GM21515 (cell line): ENCODE results near the gene SLC9A2.

Experiments
- ATAC-seq: cut with Tn5 transposase; IDR thresholded peaks from one replicate; pipeline ENCODE4 v1.9.1; 2021; ENCODE audit not compliant: unreplicated experiment

The SLC9A2 gene, protein sequence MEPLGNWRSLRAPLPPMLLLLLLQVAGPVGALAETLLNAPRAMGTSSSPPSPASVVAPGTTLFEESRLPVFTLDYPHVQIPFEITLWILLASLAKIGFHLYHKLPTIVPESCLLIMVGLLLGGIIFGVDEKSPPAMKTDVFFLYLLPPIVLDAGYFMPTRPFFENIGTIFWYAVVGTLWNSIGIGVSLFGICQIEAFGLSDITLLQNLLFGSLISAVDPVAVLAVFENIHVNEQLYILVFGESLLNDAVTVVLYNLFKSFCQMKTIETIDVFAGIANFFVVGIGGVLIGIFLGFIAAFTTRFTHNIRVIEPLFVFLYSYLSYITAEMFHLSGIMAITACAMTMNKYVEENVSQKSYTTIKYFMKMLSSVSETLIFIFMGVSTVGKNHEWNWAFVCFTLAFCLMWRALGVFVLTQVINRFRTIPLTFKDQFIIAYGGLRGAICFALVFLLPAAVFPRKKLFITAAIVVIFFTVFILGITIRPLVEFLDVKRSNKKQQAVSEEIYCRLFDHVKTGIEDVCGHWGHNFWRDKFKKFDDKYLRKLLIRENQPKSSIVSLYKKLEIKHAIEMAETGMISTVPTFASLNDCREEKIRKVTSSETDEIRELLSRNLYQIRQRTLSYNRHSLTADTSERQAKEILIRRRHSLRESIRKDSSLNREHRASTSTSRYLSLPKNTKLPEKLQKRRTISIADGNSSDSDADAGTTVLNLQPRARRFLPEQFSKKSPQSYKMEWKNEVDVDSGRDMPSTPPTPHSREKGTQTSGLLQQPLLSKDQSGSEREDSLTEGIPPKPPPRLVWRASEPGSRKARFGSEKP

DNA sequence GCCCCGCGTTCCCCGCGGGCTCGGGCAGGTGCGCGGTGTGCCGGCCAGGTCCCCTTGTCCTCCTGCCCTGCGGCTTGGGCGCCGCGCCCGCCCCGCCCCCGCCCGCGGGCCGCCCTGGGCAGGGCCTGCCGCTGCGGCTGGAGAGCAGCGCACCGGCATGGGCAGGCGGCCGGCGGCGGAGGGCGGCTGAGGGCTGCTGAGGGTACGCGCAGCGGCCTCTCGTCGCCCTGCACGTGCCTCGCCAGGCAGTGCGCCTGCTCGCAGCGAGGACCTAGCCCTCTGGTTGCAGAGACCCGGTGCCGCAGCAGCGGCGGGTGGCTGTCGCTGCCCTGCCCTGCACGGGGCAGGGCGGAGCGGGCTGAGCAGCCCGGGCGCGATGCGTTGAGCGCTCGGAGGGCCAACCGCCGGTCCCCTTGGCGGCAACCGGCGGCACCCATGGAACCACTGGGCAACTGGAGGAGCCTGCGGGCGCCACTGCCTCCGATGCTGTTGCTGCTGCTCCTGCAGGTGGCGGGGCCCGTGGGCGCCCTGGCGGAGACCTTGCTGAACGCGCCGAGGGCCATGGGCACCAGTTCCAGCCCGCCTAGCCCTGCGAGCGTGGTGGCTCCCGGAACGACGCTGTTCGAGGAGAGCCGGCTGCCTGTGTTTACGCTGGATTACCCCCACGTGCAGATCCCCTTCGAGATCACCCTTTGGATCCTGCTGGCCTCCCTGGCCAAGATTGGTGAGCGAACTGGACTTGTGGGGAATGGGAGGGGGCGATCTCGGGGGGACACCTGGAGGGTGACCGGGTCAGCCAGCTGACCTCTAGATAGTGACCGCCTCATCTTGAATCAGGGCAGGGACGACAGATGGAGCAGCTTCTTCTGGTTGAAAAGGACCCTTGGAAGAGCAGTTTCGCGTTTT, at the start of gene SLC9A2:
Gene SLC9A2, plus strand, starts transcription at position 140 of the 906 bp plus-strand sequence. Its CDS starts 296 bp downstream, at position 436.
- no peak for ATAC-seq

- ATAC-seq: no peak
These were observed 43.5 kb upstream of the SLC9A2 start for GRCh38 chr2:102575888-102576287.

GRCh38 chr2:102578376-102578775, 41.0 kb upstream of the SLC9A2 start:
- ATAC-seq: no peak

DNA sequence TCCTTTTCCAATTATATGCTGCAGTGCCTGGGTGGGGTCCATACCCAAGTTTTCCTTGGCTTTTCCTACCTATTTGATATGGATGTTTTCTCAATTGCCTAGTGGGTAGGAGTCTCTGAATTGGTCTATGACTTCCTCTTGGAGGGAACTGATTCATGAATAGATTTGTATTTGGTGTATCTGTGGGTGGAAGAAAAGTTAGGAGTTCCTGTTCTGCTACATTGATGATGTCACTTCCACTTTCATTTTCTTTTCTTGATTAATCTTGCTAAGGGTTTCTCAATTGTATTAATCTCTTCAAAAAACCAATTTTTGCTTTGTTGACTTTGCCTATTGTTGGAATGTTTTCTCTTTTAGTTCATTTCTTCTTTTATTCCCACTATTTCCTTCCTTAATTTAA, 37.4 kb upstream of the SLC9A2 start:
- no peak for ATAC-seq

GRCh38 chr2:102582845-102583244, 36.5 kb upstream of the SLC9A2 start:
- no peak for ATAC-seq

DNA sequence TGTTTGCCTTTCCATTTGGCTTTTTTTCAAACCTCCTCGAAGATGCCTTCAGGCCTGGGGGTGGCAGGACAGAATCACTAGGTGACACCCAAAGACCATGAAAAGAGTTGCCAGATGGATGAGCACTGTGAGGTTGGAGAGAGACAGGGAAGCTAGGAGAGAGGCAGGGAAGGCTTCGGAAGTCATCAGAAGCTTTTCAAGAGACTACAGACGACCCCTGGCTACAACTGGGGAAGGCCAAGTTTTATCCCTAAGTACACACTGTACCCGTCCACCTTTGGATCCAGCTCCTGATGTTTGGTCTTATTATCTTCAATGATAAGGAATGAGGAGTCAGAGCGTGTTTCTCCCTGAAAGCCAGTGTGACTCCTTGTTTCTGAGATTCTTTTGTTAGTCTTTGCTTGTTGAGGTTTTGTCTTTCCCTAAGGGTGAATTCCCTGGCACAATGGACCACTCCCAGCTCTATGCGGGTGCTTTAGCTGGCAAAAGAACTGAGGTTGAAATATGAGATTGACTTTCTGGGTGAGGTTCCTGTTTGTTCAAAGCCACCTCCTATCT, 33.4 kb upstream of the SLC9A2 start:
- ATAC-seq: no peak

DNA sequence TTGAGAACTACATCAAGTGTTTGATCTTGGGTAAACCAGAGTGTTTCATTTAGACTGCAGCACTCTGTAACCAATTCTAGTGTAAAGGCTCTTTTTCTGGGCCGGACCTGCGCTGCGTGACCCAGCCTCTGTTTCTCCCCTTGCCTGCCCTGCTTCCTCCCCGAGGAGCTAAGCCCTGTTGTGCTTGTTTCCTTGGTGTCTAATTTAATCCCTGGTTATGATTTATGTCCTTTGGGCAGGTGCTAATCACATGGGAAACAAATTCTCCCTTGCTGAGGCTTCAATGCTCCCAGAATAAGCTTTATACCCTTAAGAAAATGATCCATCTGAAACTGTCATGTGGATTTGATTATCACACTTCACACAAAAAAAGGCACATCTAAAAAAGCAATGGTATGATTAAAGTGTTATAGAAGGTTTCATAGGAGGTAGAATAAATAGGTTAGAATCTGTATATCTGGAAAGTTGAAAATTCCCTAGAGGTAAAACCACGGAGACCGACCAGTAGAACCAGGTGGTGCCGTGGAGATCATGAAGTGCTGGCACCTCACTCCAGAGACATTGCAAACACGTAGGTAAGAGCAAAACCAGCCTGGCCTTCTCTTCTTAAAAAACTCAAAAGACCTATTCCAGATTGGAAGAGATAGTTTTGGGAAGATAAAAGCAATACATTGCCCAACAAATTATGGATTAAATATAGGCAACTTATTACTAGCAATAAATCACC, 31.0 kb upstream of the SLC9A2 start:
- ATAC-seq: no peak

DNA sequence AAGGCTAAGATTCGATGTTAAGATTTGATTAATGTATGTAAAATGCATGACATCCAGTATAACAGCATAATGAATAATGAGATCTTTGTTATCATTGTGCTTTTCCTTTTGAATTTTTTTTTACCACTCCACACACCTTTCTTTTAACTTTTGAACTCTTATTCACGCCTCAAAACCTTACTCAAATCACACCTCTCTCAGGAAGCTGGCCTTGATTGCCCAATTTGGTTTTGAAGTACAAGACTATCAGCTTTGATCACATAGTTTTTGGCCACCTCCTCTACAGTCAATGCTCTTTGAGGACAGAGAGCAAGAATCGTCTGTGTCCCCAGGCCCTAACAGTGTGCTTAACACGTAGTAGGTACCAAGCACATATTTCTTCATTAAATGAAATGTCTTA, 29.9 kb upstream of the SLC9A2 start:
- no peak for ATAC-seq

GRCh38 chr2:102591491-102592045, 27.8 kb upstream of the SLC9A2 start:
- no peak for ATAC-seq

DNA sequence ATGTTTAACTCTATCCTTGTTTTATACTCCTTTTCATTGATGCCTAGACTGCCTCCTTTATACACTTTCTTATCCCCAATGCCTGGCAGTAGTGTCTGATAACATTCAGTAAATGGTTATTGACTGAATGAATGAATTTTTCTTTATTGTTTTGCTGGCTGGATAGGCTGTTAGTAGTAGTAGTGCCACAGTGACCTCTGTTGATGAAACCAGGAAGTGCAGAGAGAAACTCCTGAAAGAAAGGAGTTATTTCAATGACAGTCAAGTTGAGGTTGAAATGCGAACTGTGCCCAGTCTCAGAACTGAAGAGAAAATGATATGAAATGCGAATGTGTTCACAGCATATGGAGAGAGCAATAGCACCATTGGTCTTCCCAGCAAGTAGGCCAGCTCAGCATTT, 26.8 kb upstream of the SLC9A2 start:
- ATAC-seq: no peak

DNA sequence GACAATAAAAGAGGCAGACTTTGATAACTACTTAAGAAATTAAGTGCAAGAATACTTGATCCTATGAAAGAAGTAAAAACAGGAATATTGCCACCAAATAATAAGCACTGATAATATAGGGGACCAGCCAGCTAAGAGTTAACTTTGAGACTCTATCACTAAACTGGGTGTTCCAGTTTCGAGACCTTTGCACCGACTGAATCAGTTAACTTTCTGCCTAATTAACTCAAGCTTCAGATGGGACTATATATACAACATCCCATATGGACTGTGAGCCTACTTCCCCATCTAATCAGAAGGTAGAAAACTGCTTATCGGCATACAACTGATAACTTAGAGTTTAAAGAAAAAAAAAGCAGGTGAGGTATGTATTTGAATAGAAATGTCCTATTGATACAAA, 25.8 kb upstream of the SLC9A2 start:
- ATAC-seq: no peak

GRCh38 chr2:102594445-102595016, 24.8 kb upstream of the SLC9A2 start:
- no peak for ATAC-seq

- no peak for ATAC-seq
These were observed 21.6 kb upstream of the SLC9A2 start for GRCh38 chr2:102597788-102598187.

DNA sequence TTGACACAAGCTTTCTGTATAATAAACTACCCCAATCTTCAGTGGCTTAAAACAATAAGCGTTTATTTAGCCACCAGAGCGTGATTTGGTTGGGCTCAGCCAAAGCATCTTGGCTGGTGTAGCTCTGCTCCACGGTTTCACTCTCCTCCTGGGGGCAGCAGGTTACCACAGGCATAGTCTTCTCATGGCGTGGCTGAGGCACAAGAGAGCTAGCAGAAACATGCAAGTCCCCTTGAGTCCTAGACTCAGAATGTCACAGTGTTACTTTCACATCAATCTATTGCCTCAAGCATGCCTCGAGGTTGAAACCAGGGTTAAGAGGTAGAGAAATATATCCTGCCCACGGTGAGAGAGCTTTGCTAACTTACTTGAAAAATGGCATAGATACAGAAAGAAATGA, 19.9 kb upstream of the SLC9A2 start:
- ATAC-seq: no peak

- ATAC-seq: no peak
These were observed 17.6 kb upstream of the SLC9A2 start for GRCh38 chr2:102601730-102602129.

DNA sequence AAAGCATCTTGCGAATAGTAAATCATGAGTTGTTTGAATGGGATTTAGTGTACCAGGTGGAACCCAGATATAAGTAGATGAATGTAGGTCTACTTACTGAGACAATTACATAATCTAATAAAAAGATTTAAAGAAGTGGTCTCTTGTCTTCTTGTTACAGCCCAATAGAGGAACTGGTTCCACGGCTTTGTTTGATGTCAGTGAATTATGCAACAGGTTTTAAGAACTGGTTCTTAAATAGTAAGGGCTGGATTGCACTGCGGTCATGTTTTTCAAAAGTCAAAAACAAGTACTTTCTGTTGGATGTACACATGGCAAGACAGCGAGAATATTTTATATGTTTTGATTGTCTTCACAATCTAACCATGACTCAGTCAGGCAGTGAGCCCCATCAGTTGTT, 15.4 kb upstream of the SLC9A2 start:
- no peak for ATAC-seq

DNA sequence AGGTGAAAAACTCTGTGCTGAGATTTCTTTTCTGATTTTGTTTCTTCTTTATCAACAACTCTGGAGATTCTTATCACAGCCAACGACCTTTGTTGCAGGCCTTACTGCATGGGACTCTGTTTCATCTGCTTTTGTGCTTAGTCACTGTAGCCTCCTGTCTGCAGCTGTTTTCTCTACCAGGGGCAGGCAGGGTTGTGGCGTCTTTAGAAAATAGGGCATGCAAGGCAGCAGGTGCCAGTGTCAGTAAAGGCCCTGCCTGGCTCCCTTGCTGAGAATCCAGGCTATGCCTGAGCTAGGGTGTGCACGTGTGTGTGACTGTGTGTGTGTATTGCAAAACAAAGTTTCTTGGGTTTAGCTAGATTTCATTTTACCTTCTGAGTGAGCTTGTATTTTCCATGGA, 14.6 kb upstream of the SLC9A2 start:
- no peak for ATAC-seq

GRCh38 chr2:102606353-102606752, 13.0 kb upstream of the SLC9A2 start:
- no peak for ATAC-seq

- ATAC-seq: peak; percentile 82
These were observed 3.5 kb upstream of the SLC9A2 start for GRCh38 chr2:102615620-102616436.
